Right ventricle myocardium inferior (tissue), 1 donor: ENCODE data around the gene SMARCA2. TPM values are rescaled to one million over a fixed set of nuclear protein-coding genes. Genes with fewer than 3 reads are reported as not detected.

Experiments
- ATAC-seq: fragments of 200-7000 bp; cut with Tn5 transposase; one replicate; pipeline ENCODE4 v1.9.1; 2020; ENCODE audit warnings: mild to moderate bottlenecking, moderate library complexity
- DNase-seq: peaks from one replicate; pipeline ENCODE4 v3.0.0; 2021; ENCODE audit errors: missing footprints
- intact Hi-C: fragments of 100-400 bp; cut with DNase I; formaldehyde crosslinking; loops from one replicate; pipeline ENCODE4 v1.11.0; 2022
- total RNA-seq: library from RNA; stranded (reverse); fragmentation: NEBNext Ultra II Directional; extraction: Animal tissue kit (Norgen Biotek cat#: 25700); gene quantifications from one replicate; pipeline ENCODE4 v1.2.1, GENCODE V29; 2021
- donor health status: DM: no; HTN: yes; CAD: no; lungs with severe emphysema.

Gene SMARCA2
- total RNA-seq, 1 donor from 2014 or later = 98.4 TPM

GRCh38 chr9:2180154-2180553 is 165.0 kb downstream of the SMARCA2 start:
- intact Hi-C loops = loop anchor here (2.0 kb wide), 1 partner anchor 47 kb away; no protein-coding TSS in a partner anchor
- DNase-seq = no peak

GRCh38 chr9:2180704-2181103 is 165.6 kb downstream of the SMARCA2 start:
- no peak for DNase-seq
- ATAC-seq = no peak
- intact Hi-C loops = loop anchor here (2.0 kb wide), 1 partner anchor 48 kb away; no protein-coding TSS in a partner anchor

More at GRCh38 chr9:2180154-2180553, 165.0 kb downstream of the SMARCA2 start:
- no peak for ATAC-seq

DNA sequence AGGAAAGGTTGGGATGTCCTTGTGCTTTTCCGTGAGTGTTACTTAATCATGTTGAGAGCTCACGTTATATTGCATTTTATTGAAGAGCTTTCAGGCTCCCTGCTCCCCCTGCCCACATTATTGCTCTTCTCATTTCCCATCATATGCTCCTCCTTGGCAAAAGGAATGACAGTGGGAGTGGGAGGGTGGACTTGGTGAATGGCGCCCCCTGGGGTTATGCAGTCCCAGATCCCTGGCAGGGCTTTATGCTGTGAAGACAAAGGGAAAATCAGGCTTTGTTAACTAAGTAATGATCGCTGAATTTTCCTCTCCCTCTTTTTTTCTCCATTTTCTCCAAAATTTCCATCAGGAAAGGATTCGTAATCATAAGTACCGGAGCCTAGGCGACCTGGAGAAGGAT is 166.6 kb downstream of the SMARCA2 start:
- peak; percentile 45 for DNase-seq
- no peak for ATAC-seq
- intact Hi-C loops = loop anchor here (2.0 kb wide), 1 partner anchor 49 kb away; no protein-coding TSS in a partner anchor

DNA sequence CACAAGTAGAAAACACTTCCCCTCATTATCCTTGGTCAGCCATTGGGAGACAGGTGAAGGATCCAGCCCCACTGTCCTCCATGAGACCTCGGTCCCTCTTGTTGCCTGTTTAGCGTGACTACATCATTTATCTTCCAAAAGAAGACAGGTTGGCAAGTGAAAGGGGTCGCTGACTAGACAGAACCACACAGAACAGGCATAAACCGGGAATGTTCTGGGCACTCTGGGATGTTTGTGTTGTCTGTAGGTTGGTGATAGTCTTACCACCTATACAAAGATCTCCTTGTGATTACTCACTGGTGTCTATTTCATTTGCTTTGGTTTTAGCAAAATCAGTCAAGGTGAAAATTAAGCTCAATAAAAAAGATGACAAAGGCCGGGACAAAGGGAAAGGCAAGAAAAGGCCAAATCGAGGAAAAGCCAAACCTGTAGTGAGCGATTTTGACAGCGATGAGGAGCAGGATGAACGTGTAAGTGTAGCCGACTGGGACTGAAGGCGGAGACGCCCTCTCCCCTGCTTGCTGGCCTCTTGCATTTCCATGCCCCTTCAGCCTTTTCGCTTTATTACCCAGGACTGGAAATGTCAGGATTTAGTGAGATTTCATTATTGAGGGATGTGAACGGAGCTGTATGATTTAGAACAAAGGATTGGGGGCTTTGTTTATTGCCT is 175.9 kb downstream of the SMARCA2 start:
- intact Hi-C loops = no loop called here
- DNase-seq = no peak
- no peak for ATAC-seq

DNA sequence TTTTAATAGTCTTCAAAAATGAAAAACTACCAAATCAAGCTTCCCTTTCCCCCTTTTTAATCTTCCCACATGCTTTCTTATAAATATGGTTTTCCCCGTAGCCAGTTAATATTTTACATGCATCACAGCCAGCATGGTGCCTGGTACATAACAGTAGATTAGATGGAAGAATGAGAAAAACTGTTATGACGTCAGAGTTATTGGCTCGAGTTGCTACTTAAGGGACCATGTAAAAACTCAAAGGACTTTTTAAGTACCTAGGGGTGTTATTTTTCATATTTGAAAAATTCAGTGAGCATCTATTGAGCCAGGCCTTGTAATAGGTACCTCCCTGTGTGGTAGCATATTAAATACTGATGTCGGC is 176.4 kb downstream of the SMARCA2 start:
- DNase-seq (no peak), ATAC-seq (no peak)
- intact Hi-C loops = no loop called here

GRCh38 chr9:2192356-2192979 is 177.3 kb downstream of the SMARCA2 start:
- no peak for DNase-seq
- intact Hi-C loops = no loop called here

GRCh38 chr9:2193552-2193951 is 178.4 kb downstream of the SMARCA2 start:
- ATAC-seq (no peak), DNase-seq (no peak)
- intact Hi-C loops = no loop called here

More at GRCh38 chr9:2192356-2192979, 177.3 kb downstream of the SMARCA2 start:
- ATAC-seq = no peak

GRCh38 chr9:2195211-2195610 is 180.1 kb downstream of the SMARCA2 start:
- DNase-seq (peak; percentile 57), ATAC-seq (no peak)
- intact Hi-C loops = no loop called here

DNA sequence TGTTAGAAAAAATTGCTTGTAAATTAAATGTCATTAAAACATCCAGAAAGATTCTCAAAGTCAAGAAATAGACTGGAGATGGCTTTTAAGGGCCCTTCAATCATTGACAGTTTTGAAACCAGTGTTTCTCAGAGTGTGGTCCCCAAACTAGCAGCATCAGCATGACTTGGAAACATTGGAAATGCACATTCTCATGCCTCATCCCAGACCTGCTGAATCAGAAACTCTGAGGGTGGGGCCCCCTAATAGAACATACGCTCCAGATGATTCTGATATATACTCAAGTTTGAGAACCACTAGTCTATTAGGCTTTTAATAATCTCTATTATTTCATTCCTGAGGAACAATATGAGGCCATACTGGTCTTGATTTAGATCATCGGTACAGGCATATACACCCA is 181.6 kb downstream of the SMARCA2 start:
- intact Hi-C loops = no loop called here
- DNase-seq (no peak), ATAC-seq (no peak)

- ATAC-seq (no peak), DNase-seq (no peak)
- intact Hi-C loops = no loop called here
These were observed 183.9 kb downstream of the SMARCA2 start for GRCh38 chr9:2198956-2199635.

DNA sequence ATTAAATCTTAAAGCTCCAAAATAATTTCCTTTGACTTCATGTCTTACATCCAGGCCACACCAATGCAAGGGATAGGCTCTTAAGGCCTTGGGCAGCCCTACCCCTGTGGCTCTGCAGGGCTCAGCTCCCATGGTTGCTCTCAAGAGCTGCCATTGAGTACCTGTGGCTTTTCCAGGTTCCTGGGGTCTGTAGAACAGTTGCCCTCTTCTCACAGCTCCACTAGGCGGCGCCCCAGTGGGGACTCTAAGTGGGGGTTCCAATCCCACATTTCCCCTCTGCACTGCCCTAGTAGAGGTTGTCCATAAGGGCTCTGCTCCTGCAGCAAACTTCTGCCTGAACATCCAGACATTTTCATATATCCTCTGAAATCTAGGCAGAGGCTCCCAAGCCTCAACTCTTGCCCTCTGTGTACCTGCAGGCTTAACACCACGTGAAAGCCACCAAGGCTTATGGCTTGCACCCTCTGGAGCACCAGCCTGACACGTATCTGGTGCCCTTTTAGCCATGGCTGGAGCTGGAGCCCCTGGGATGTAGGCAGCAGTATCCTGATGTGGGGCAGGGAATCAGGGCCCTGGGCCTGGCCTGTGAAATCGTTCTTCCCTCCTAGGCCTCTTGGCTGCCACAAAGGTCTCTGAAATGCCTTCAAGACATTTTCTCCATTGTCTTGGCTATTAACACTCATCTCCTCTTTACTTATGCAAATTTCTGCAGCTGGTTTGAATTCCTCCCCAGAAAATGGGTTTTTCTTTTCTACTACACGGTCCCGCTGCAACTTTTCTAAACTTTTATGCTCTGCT is 185.1 kb downstream of the SMARCA2 start:
- intact Hi-C loops = no loop called here
- ATAC-seq (no peak), DNase-seq (no peak)

DNA sequence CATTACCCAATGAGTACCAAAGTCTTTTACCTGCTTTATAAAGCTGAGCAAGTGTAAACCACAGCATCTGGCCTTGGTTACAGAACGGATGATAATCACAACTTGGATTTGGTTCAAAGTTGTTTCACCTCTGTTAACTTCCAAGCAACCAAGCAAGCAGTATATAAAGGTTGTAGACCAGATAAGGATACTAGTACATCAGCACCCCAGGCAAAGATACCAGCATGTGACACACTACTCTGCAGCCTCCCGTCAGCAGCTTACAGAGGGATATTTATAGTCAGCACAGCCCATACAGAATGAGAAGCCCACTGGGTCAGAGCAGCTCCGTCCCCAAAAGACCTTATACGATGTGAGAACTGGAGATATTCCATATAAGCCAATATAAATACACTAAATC is 193.3 kb downstream of the SMARCA2 start:
- intact Hi-C loops = no loop called here
- DNase-seq = no peak
- ATAC-seq = peak; percentile 96

- no peak for DNase-seq
- no peak for ATAC-seq
- intact Hi-C loops = no loop called here
These were observed 193.8 kb downstream of the SMARCA2 start for GRCh38 chr9:2208991-2209390.

GRCh38 chr9:2209400-2209799 is 194.3 kb downstream of the SMARCA2 start:
- intact Hi-C loops = no loop called here
- no peak for ATAC-seq
- DNase-seq = no peak

DNA sequence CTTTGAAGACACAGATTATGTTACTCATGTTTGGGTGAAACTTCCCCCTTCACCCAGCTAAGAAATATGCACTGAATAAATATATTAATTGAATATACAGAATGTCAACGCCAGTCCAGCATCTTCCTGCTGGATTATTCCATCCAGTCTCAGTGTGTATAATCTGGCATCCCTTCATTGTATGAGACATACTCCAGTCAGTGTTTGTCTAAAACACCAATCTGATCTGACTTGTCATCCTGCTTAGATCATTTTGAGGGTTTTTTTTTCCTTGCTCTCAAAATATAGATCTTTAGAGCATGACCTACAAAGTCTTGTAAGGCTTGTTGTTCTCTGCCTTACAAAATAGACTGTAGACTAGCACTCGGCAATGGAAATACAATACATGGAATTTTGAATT is 195.1 kb downstream of the SMARCA2 start:
- DNase-seq (no peak), ATAC-seq (no peak)
- intact Hi-C loops = no loop called here

GRCh38 chr9:2213830-2214468 is 198.8 kb downstream of the SMARCA2 start:
- DNase-seq = peak; percentile 48
- no peak for ATAC-seq
- intact Hi-C loops = no loop called here

GRCh38 chr9:2214707-2215106 is 199.6 kb downstream of the SMARCA2 start:
- DNase-seq = no peak
- peak; percentile 75 for ATAC-seq
- intact Hi-C loops = no loop called here

DNA sequence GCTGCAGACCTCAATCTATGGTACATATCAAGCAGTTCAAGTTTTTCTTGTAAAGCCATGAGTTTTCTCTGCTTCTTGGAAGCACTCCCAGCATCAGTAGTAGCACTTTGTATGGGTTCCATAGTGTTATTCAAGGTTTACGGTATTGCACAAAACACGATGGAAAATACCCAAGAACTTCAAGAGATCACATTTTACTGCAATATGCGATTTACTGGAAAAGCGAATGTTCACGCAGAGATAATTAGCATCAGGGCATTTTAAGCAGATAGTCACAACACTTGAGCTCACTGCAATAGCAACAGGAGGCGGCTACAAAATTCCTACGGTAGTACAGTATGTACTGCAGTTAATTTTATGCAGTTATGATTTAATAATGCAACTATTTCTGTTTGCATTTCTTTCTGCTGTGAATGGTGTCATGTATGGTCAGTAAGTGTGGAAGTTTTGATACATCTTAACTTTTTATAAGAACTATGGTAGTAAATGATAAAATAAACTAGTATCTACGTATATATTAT is 200.8 kb downstream of the SMARCA2 start:
- ATAC-seq (peak; percentile 49), DNase-seq (no peak)
- intact Hi-C loops = no loop called here

DNA sequence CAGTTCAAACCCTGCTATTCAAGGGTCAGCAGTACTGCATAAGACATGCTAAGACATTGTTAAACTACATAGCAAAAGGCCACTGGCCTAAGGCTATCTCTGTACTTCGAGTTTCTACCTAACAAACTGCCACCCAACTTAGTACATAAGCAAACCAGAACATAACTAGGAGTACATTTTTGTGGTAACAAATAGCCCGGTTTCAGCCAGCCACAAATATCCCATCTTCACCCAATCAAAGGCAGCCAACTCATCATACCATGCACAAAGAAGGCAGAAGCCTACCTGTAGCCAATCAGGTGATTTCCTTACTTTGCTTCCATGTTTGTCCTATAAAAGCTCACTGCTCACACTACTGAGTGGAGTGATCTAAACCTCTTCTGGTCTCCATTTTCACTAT is 201.4 kb downstream of the SMARCA2 start:
- ATAC-seq = no peak
- DNase-seq = no peak
- intact Hi-C loops = no loop called here
